ENCODE data around the gene ZFYVE28. TPM values are rescaled to one million over a fixed set of nuclear protein-coding genes. Genes with fewer than 3 reads are reported as not detected.

Gene ZFYVE28
- total RNA-seq, 1 experiment from 2014 or later = 19.2 TPM

GRCh38 chr4:2330091-2331042 is 88.1 kb downstream of the ZFYVE28 start:
- intact Hi-C loops (cut with micrococcal nuclease) = no loop called here
- peak overlapping the region; percentile 74 for H3K4me2 ChIP-seq (ENCODE audit: low read length)
- CTCF ChIA-PET = no interaction called here
- H3K9me2 ChIP-seq (ENCODE audit: insufficient read depth) = no peaks in the 10 kb centered on the region
- no peak overlapping the region for H2AFZ ChIP-seq (ENCODE audit: low read depth, low read length, poor library complexity, severe bottlenecking)
- H3K4me3 ChIP-seq (replicated peaks in 1 of 2; ENCODE audit: low read depth in 1 of 2, low read length in 2 of 2) = peak overlapping the region in 1 of 2 experiments; percentile 33; a peak in 2 of 4 replicates
- H3K4me1 ChIP-seq (ENCODE audit: control insufficient read depth in 1 of 2, insufficient read depth in 2 of 2, low read length in 2 of 2) = peaks cover 26 to 40% of the 10 kb centered on the region in 2 experiments
- H3K27me3 ChIP-seq (ENCODE audit: insufficient read depth, low read length) = no peaks in the 10 kb centered on the region
- POLR2A ChIA-PET = no interaction called here
- ATAC-seq (peak; percentile 83), DNase-seq (ENCODE audit: low read depth, low spot score) (peak; percentile 40)
- RAD21 ChIA-PET (ENCODE audit: low non-redundant PET in 1 of 2, low total read pairs in 2 of 2, uncharacterized antibody in 2 of 2, unreplicated experiment in 2 of 2) = no interaction called here
- BruUV-seq (replicated peaks) = no TSS peak
- H3K27ac ChIP-seq (ENCODE audit: low read depth, low read length) = peak overlapping the region; percentile 41
- peaks cover 0 to 5% of the 10 kb centered on the region in 2 experiments; a peak in 1 of 4 replicates for H3K36me3 ChIP-seq (ENCODE audit: control insufficient read depth in 1 of 2, insufficient read depth in 2 of 2, low read length in 2 of 2)
- H4K20me1 ChIP-seq (ENCODE audit: insufficient read depth) = no peaks in the 10 kb centered on the region
- 0 out of 2 replicates have a peak overlapping the region, but pooled peaks have one; percentile 9 for H3K9ac ChIP-seq (ENCODE audit: low read length)
- H3K79me2 ChIP-seq (ENCODE audit: insufficient read depth, low read length) = no peaks in the 10 kb centered on the region
- peaks cover 4 to 13% of the 10 kb centered on the region in 2 experiments; a peak in 2 of 4 replicates for H3K9me3 ChIP-seq (ENCODE audit: control insufficient read depth in 1 of 2, insufficient read depth in 1 of 2, low read depth in 1 of 2, low read length in 2 of 2)
- TF ChIP-seq ZNF274 (IDR thresholded peaks at IDR 0.05; ENCODE audit: low read depth, low read length) (no peak), CEBPB (IDR thresholded peaks at IDR 0.05; ENCODE audit: low read depth) (no peak; the same call in 1 of the 2 replicates), RAD21 (IDR thresholded peaks at IDR 0.05; ENCODE audit: low read depth) (no peak), EZH2phosphoT487 (IDR thresholded peaks at IDR 0.05; ENCODE audit: borderline replicate concordance) (no peak), EGR1 (IDR thresholded peaks at IDR 0.05; ENCODE audit: low read depth) (no peak; the same call in 1 of the 2 replicates), ELF1 (IDR thresholded peaks at IDR 0.05; ENCODE audit: borderline replicate concordance, low read depth) (no peak), EZH2 (IDR thresholded peaks at IDR 0.05) (no peak), POLR2A (IDR thresholded peaks at IDR 0.05; ENCODE audit: borderline replicate concordance, extremely low read depth, insufficient read depth, insufficient read length) (no peak), REST (IDR thresholded peaks at IDR 0.05; ENCODE audit: low read depth) (no peak), ATF3 (IDR thresholded peaks at IDR 0.05) (no peak), TCF7L2 (IDR thresholded peaks at IDR 0.05; ENCODE audit: borderline replicate concordance, extremely low read depth, insufficient read depth, insufficient read length) (no peak), SP1 (IDR thresholded peaks at IDR 0.05; ENCODE audit: low read depth) (peak; percentile 67), SRF (IDR thresholded peaks at IDR 0.05; ENCODE audit: low read depth) (no peak; the same call in 1 of the 2 replicates), JUND (IDR thresholded peaks at IDR 0.05) (peak; percentile 78), FOSL1 (IDR thresholded peaks at IDR 0.05; ENCODE audit: low read depth) (peak; percentile 79), MAX (IDR thresholded peaks at IDR 0.05) (no peak), SIN3A (IDR thresholded peaks at IDR 0.05; ENCODE audit: low read depth) (no peak)
- TF ChIP-seq, protein P1, sequence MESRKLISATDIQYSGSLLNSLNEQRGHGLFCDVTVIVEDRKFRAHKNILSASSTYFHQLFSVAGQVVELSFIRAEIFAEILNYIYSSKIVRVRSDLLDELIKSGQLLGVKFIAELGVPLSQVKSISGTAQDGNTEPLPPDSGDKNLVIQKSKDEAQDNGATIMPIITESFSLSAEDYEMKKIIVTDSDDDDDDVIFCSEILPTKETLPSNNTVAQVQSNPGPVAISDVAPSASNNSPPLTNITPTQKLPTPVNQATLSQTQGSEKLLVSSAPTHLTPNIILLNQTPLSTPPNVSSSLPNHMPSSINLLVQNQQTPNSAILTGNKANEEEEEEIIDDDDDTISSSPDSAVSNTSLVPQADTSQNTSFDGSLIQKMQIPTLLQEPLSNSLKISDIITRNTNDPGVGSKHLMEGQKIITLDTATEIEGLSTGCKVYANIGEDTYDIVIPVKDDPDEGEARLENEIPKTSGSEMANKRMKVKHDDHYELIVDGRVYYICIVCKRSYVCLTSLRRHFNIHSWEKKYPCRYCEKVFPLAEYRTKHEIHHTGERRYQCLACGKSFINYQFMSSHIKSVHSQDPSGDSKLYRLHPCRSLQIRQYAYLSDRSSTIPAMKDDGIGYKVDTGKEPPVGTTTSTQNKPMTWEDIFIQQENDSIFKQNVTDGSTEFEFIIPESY (IDR thresholded peaks at IDR 0.05; ENCODE audit: extremely low read depth, insufficient replicate concordance, low read length) = no peak

Measured in HCT116 (cell line).